Uterus (tissue), 4 donors: ENCODE results near the gene HEATR3. TPM values are rescaled to one million over a fixed set of nuclear protein-coding genes. Genes with fewer than 3 reads are reported as not detected.
A peak's percentile ranks its signal among the peaks of the same experiment; 100 is the strongest.

Experiments
- DNase-seq, 2 donors: peaks; one replicate each; pipeline ENCODE4 v3.0.0-alpha.2; 2019 to 2020
- H3K27ac ChIP-seq, 2 donors: fragments of 200-600 bp; sonication (generic); 1 replicate in 1 of 2; 2 replicates in 1 of 2; pipeline ENCODE4 v1.5.1; 2016 to 2018
- H3K27me3 ChIP-seq, 2 donors: fragments of 200-600 bp; sonication (generic); one replicate each; pipeline ENCODE4 v1.5.1; 2018 to 2019; ENCODE audit warnings: control low read depth in 1 of 2
- H3K36me3 ChIP-seq, 2 donors: fragments of 200-600 bp; sonication (generic); one replicate each; pipeline ENCODE4 v1.5.1; 2019; ENCODE audit warnings: control low read depth in 1 of 2
- H3K4me1 ChIP-seq, 2 donors: fragments of 200-600 bp; sonication (generic); one replicate each; pipeline ENCODE4 v1.5.1; 2018 to 2019; ENCODE audit warnings: control low read depth in 1 of 2
- H3K4me3 ChIP-seq, 2 donors: fragments of 200-600 bp; sonication (generic); 1 replicate in 1 of 2; 2 replicates in 1 of 2; pipeline ENCODE4 v1.5.1; 2018 to 2019; ENCODE audit warnings: mild to moderate bottlenecking in 1 of 2
- H3K9me3 ChIP-seq, 2 donors: fragments of 200-600 bp; sonication (generic); one replicate each; pipeline ENCODE4 v1.5.1; 2019; ENCODE audit warnings: control low read depth in 1 of 2
- CTCF ChIP-seq, 4 experiments: fragments of 200-600 bp in 2 of 4; fragments of 450-650 bp in 2 of 4; sonication (generic) in 2 of 4; IDR thresholded peaks; one replicate each; pipeline ENCODE4 v1.5.1; 2016 to 2019; ENCODE audit warnings: antibody characterized with exemption in 4 of 4, mild to moderate bottlenecking in 2 of 4, moderate library complexity in 1 of 4
- POLR2A ChIP-seq, 2 donors: fragments of 450-650 bp; IDR thresholded peaks; one replicate each; pipeline ENCODE4 v1.6.1; 2016; ENCODE audit warnings: antibody characterized with exemption in 2 of 2, mild to moderate bottlenecking in 1 of 2, moderate library complexity in 1 of 2
- intact Hi-C: fragments of 100-400 bp; cut with DNase I; formaldehyde crosslinking; loops from one replicate; pipeline ENCODE4 v1.15.1; 2023; ENCODE audit warnings: low total_unique reads
- total RNA-seq, 4 donors: library from RNA; depleted of rRNA in 3 of 4; stranded (reverse); fragments of >200 nt in 3 of 4; gene quantifications; one replicate each; pipeline versions ENCODE4 v1.1.0 to v1.2.4, GENCODE V29; 2014 to 2023
- donor health status: DM: yes; HTN: yes; CAD: no.

Gene HEATR3
- total RNA-seq, 4 donors from 2014 or later = 8.2 to 53.0 (median 15.5) TPM

GRCh38 chr16:50024684-50025536, 40.9 kb upstream of the HEATR3 start, which contains the start of gene CNEP1R1:
Gene CNEP1R1, plus strand, starts transcription at chr16:50025225. Its CDS starts 91 bp downstream, at chr16:50025316.
- H3K4me3 ChIP-seq = peak within 1 kb of the TSS; percentile 92 to 100
- intact Hi-C loops = no loop called here
- TF ChIP-seq CTCF (IDR thresholded peaks at IDR 0.05) = peak; percentile 100
- peak; percentile 36 to 70 for TF ChIP-seq POLR2A (IDR thresholded peaks at IDR 0.05)
- H3K27ac ChIP-seq = peak within 1 kb of the TSS; percentile 76 to 89
- no peaks in the 10 kb centered on the region for H3K4me1 ChIP-seq
- peak; percentile 93 to 94 for DNase-seq
- no peaks in the 10 kb centered on the region for H3K9me3 ChIP-seq
- H3K27me3 ChIP-seq = no peaks in the 10 kb centered on the region
- no peaks in the 10 kb centered on the region for H3K36me3 ChIP-seq

GRCh38 chr16:50025537-50025931, 40.2 kb upstream of the HEATR3 start:
- intact Hi-C loops = no loop called here
- Histone ChIP-seq H3K27me3 (no peaks in the 10 kb centered on the region), H3K4me1 (no peaks in the 10 kb centered on the region), H3K36me3 (no peaks in the 10 kb centered on the region), H3K4me3 (peak overlapping the region; percentile 92 to 100), H3K9me3 (no peaks in the 10 kb centered on the region), H3K27ac (peak overlapping the region; percentile 76 to 89)
- DNase-seq = no peak
- TF ChIP-seq POLR2A (IDR thresholded peaks at IDR 0.05) (no peak), CTCF (IDR thresholded peaks at IDR 0.05) (no peak)

GRCh38 chr16:50027829-50028228, 37.9 kb upstream of the HEATR3 start:
- intact Hi-C loops = no loop called here
- H3K9me3 ChIP-seq = no peaks in the 10 kb centered on the region
- no peak overlapping the region for H3K27ac ChIP-seq
- no peak overlapping the region for H3K4me3 ChIP-seq
- DNase-seq = no peak
- TF ChIP-seq CTCF (IDR thresholded peaks at IDR 0.05) (no peak), POLR2A (IDR thresholded peaks at IDR 0.05) (no peak)
- no peaks in the 10 kb centered on the region for H3K36me3 ChIP-seq
- H3K27me3 ChIP-seq = no peaks in the 10 kb centered on the region
- no peaks in the 10 kb centered on the region for H3K4me1 ChIP-seq

GRCh38 chr16:50035468-50035992, 30.2 kb upstream of the HEATR3 start:
- no peaks in the 10 kb centered on the region for H3K27me3 ChIP-seq
- no peaks in the 10 kb centered on the region for H3K9me3 ChIP-seq
- TF ChIP-seq CTCF (IDR thresholded peaks at IDR 0.05) (no peak), POLR2A (IDR thresholded peaks at IDR 0.05) (no peak)
- intact Hi-C loops = no loop called here
- H3K4me3 ChIP-seq = no peak overlapping the region
- DNase-seq = no peak
- no peaks in the 10 kb centered on the region for H3K36me3 ChIP-seq
- no peaks in the 10 kb centered on the region for H3K4me1 ChIP-seq
- no peak overlapping the region for H3K27ac ChIP-seq

GRCh38 chr16:50036426-50036825, 29.3 kb upstream of the HEATR3 start:
- intact Hi-C loops = no loop called here
- Histone ChIP-seq H3K36me3 (no peaks in the 10 kb centered on the region), H3K4me1 (no peaks in the 10 kb centered on the region), H3K27me3 (no peaks in the 10 kb centered on the region), H3K9me3 (no peaks in the 10 kb centered on the region), H3K27ac (no peak overlapping the region), H3K4me3 (no peak overlapping the region)
- no peak for DNase-seq
- no peak for TF ChIP-seq POLR2A (IDR thresholded peaks at IDR 0.05)
- TF ChIP-seq CTCF (IDR thresholded peaks at IDR 0.05) = no peak
